ENCODE data around the gene NUCKS1.

DNA sequence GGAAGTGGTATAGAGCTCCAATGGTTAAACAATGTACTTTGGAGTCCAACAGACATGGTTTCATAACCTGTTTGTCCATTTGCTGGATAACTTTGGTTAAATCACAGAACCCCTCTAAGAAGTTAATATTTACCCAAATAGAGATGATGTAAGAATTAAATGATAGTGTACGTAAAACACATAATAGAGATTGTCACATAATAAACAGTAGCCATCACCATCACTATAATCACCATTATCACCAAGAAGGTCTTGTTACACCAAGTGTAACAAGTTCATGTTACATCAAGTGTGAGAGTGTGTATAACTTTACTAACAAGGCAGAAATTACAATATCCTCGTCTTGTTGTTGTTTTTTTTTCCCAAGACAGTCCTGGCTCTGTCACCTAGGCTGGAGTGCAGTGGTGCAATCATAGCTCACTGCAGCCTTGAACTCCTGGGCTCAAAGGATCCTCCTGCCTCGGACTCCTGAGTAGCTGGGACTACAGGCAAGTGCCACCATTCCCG, 23.3 kb downstream of the NUCKS1 start:
- TF ChIP-seq CTCF (conservative IDR thresholded peaks at IDR 0.05 in 1 of 2, IDR thresholded peaks at IDR 0.05 in 1 of 2; ENCODE audit: extremely low read depth in 1 of 2, insufficient read depth in 1 of 2, low read depth in 1 of 2, low read length in 2 of 2): no peak
- no peak for TF ChIP-seq EZH2 (IDR thresholded peaks at IDR 0.05; ENCODE audit: borderline replicate concordance, low read length)
